ENCODE data around the gene PFN1.
A peak's percentile ranks its signal among the peaks of the same experiment; 100 is the strongest.

Gene PFN1

DNA sequence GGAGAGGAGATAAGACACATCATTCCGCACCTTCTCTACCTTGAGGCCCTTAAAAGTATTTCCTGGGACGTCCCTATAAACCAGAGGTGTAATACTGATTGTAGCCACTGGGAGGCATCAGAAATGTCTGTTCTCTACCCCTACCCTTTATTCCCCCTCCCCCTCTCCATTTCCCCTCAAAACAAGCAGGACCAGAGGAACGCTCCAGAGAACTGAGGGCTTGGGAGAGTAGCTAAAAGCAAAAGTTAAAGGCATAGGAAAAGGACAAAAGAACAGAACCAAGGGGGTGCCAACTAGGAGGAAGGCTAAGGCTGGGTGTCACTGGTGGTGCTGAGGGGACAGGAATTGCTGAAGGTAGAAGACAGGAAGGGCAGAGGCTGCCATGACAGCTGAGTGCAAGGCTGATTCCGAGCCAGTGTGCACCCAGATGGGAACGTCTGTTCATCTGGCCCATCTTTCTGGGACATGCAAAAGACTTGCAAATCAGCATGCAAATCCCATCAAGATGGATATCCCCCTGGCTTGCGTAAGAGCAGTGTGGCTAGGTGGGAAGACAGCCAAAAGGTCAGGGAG lies 32.4 kb upstream of the PFN1 start:
- H3K4me2 ChIP-seq (ENCODE audit: low read length, poor library complexity, severe bottlenecking), result no peak overlapping the region
- H3K14ac ChIP-seq (ENCODE audit: low read length in 2 of 2), result no peak overlapping the region
- H2BK5ac ChIP-seq (ENCODE audit: low read depth, low read length, poor library complexity, severe bottlenecking), result no peak overlapping the region
- 47% methylated on average over 5 of the region's 6 CpGs for WGBS
- H3K4ac ChIP-seq (ENCODE audit: low read depth in 1 of 2, low read length in 2 of 2), result no peak overlapping the region
- H3K9me3 ChIP-seq (ENCODE audit: control insufficient read depth, low read length), result no peaks in the 10 kb centered on the region
- H3K9ac ChIP-seq (ENCODE audit: low read length), result no peak overlapping the region
- no peak overlapping the region for H3K23ac ChIP-seq (ENCODE audit: low read length in 2 of 2)
- no peak overlapping the region for H2BK120ac ChIP-seq (ENCODE audit: low read depth, low read length)
- peaks cover 51 to 74% of the 10 kb centered on the region in 2 experiments for H3K36me3 ChIP-seq (ENCODE audit: control insufficient read depth in 1 of 2, insufficient read depth in 2 of 2, low read depth in 1 of 2, low read length in 2 of 2)
- H3K4me1 ChIP-seq (ENCODE audit: control insufficient read depth, insufficient read depth, low read depth, low read length), result no peaks in the 10 kb centered on the region
- peak; percentile 64 for DNase-seq
- no peak overlapping the region for H2BK15ac ChIP-seq (ENCODE audit: low read depth, poor library complexity, severe bottlenecking)
- no peak overlapping the region for H3K4me3 ChIP-seq (ENCODE audit: insufficient read depth in 1 of 2, low read depth in 1 of 2, low read length in 2 of 2)
- peaks cover 6% of the 10 kb centered on the region for H3K79me1 ChIP-seq (replicated peaks; ENCODE audit: low read length, poor library complexity, severe bottlenecking)
- H2AK5ac ChIP-seq (ENCODE audit: low read length, severe bottlenecking), result no peak overlapping the region
- no peak overlapping the region for H4K8ac ChIP-seq (ENCODE audit: low read length)
- H3K18ac ChIP-seq (ENCODE audit: low read depth in 1 of 2, low read length in 2 of 2), result peak overlapping the region in 1 of 2 experiments; percentile 1
- H3K27ac ChIP-seq (ENCODE audit: low read length, poor library complexity, severe bottlenecking), result no peak overlapping the region
- no peaks in the 10 kb centered on the region for H3K27me3 ChIP-seq (ENCODE audit: control insufficient read depth in 1 of 2, insufficient read depth in 1 of 2, low read length in 2 of 2)
- no peak overlapping the region for H2AFZ ChIP-seq (ENCODE audit: low read depth, low read length)
- H4K91ac ChIP-seq (ENCODE audit: low read length), result no peak overlapping the region
- H2BK12ac ChIP-seq (ENCODE audit: low read length in 2 of 2), result no peak overlapping the region

GRCh38 chr17:4978726-4979125 lies 30.4 kb upstream of the PFN1 start:
- H3K4me2 ChIP-seq (ENCODE audit: low read length, poor library complexity, severe bottlenecking), result no peak overlapping the region
- H3K27ac ChIP-seq (ENCODE audit: low read length, poor library complexity, severe bottlenecking), result no peak overlapping the region
- H4K91ac ChIP-seq (ENCODE audit: low read length), result no peak overlapping the region
- no peak overlapping the region for H2BK5ac ChIP-seq (ENCODE audit: low read depth, low read length, poor library complexity, severe bottlenecking)
- H3K79me1 ChIP-seq (replicated peaks; ENCODE audit: low read length, poor library complexity, severe bottlenecking), result peaks cover 9% of the 10 kb centered on the region
- H3K27me3 ChIP-seq (ENCODE audit: control insufficient read depth in 1 of 2, insufficient read depth in 1 of 2, low read length in 2 of 2), result no peaks in the 10 kb centered on the region
- H2BK12ac ChIP-seq (ENCODE audit: low read length in 2 of 2), result no peak overlapping the region
- H3K4ac ChIP-seq (ENCODE audit: low read depth in 1 of 2, low read length in 2 of 2), result no peak overlapping the region
- H3K9me3 ChIP-seq (ENCODE audit: control insufficient read depth, low read length), result no peaks in the 10 kb centered on the region
- no peak overlapping the region for H2BK120ac ChIP-seq (ENCODE audit: low read depth, low read length)
- no peak for DNase-seq
- no peak overlapping the region for H3K4me3 ChIP-seq (ENCODE audit: insufficient read depth in 1 of 2, low read depth in 1 of 2, low read length in 2 of 2)
- H3K18ac ChIP-seq (ENCODE audit: low read depth in 1 of 2, low read length in 2 of 2), result no peak overlapping the region
- no peak overlapping the region for H4K8ac ChIP-seq (ENCODE audit: low read length)
- no peak overlapping the region for H3K9ac ChIP-seq (ENCODE audit: low read length)
- no peak overlapping the region for H2BK15ac ChIP-seq (ENCODE audit: low read depth, poor library complexity, severe bottlenecking)
- H2AFZ ChIP-seq (ENCODE audit: low read depth, low read length), result no peak overlapping the region
- H2AK5ac ChIP-seq (ENCODE audit: low read length, severe bottlenecking), result no peak overlapping the region
- no peak overlapping the region for H3K14ac ChIP-seq (ENCODE audit: low read length in 2 of 2)
- no peak overlapping the region for H3K23ac ChIP-seq (ENCODE audit: low read length in 2 of 2)
- no peaks in the 10 kb centered on the region for H3K4me1 ChIP-seq (ENCODE audit: control insufficient read depth, insufficient read depth, low read depth, low read length)
- peaks cover 58 to 87% of the 10 kb centered on the region in 2 experiments for H3K36me3 ChIP-seq (ENCODE audit: control insufficient read depth in 1 of 2, insufficient read depth in 2 of 2, low read depth in 1 of 2, low read length in 2 of 2)

DNA sequence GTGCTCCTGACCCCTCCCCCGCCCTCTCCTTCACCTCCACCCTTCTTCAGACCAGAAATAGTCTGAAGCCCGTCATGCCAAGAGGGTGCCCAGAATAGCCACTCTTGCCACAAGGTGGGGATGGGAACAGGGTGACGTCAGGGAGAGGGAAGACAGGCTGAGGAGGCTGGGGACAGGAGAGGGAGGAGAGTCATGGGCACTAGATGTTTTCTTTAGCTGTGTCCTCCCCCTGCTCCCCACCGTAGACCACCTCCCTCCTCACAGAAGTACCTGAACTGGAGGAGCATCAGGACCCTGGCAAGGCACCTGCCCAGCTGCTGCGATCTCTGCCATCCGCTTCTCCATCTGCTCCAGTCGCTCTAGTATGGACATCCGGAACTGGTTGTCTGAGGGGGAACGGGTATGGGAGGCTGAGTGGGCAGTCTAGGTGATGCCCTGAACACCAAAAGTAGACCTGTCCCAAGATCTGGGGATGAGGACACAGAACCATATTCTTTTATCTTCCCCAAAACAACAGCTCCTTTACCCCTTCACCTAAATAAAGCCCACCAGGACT lies 25.9 kb upstream of the PFN1 start:
- no peak for DNase-seq
- H3K36me3 ChIP-seq (ENCODE audit: control insufficient read depth in 1 of 2, insufficient read depth in 2 of 2, low read depth in 1 of 2, low read length in 2 of 2), result peaks cover 58 to 91% of the 10 kb centered on the region in 2 experiments
- no peak overlapping the region for H4K8ac ChIP-seq (ENCODE audit: low read length)
- H2BK15ac ChIP-seq (ENCODE audit: low read depth, poor library complexity, severe bottlenecking), result no peak overlapping the region
- H3K9ac ChIP-seq (ENCODE audit: low read length), result no peak overlapping the region
- H3K14ac ChIP-seq (ENCODE audit: low read length in 2 of 2), result no peak overlapping the region
- no peak overlapping the region for H3K23ac ChIP-seq (ENCODE audit: low read length in 2 of 2)
- no peak overlapping the region for H2BK5ac ChIP-seq (ENCODE audit: low read depth, low read length, poor library complexity, severe bottlenecking)
- no peak overlapping the region for H2BK12ac ChIP-seq (ENCODE audit: low read length in 2 of 2)
- H3K18ac ChIP-seq (ENCODE audit: low read depth in 1 of 2, low read length in 2 of 2), result no peak overlapping the region
- H3K79me1 ChIP-seq (replicated peaks; ENCODE audit: low read length, poor library complexity, severe bottlenecking), result peaks cover 22% of the 10 kb centered on the region
- no peak overlapping the region for H2AFZ ChIP-seq (ENCODE audit: low read depth, low read length)
- WGBS, result 97% methylated on average over 6 of the region's 9 CpGs
- no peak overlapping the region for H3K27ac ChIP-seq (ENCODE audit: low read length, poor library complexity, severe bottlenecking)
- H2BK120ac ChIP-seq (ENCODE audit: low read depth, low read length), result no peak overlapping the region
- no peak overlapping the region for H3K4me3 ChIP-seq (ENCODE audit: insufficient read depth in 1 of 2, low read depth in 1 of 2, low read length in 2 of 2)
- H2AK5ac ChIP-seq (ENCODE audit: low read length, severe bottlenecking), result no peak overlapping the region
- H4K91ac ChIP-seq (ENCODE audit: low read length), result no peak overlapping the region
- peaks cover 15% of the 10 kb centered on the region for H3K4me1 ChIP-seq (ENCODE audit: control insufficient read depth, insufficient read depth, low read depth, low read length)
- no peaks in the 10 kb centered on the region for H3K9me3 ChIP-seq (ENCODE audit: control insufficient read depth, low read length)
- H3K4ac ChIP-seq (ENCODE audit: low read depth in 1 of 2, low read length in 2 of 2), result no peak overlapping the region
- no peaks in the 10 kb centered on the region for H3K27me3 ChIP-seq (ENCODE audit: control insufficient read depth in 1 of 2, insufficient read depth in 1 of 2, low read length in 2 of 2)
- H3K4me2 ChIP-seq (ENCODE audit: low read length, poor library complexity, severe bottlenecking), result no peak overlapping the region

GRCh38 chr17:4973256-4974114 lies 25.2 kb upstream of the PFN1 start:
- no peak overlapping the region for H4K8ac ChIP-seq (ENCODE audit: low read length)
- no peak overlapping the region for H2BK120ac ChIP-seq (ENCODE audit: low read depth, low read length)
- no peak overlapping the region for H3K4me2 ChIP-seq (ENCODE audit: low read length, poor library complexity, severe bottlenecking)
- H2AFZ ChIP-seq (ENCODE audit: low read depth, low read length), result no peak overlapping the region
- H2BK12ac ChIP-seq (ENCODE audit: low read length in 2 of 2), result no peak overlapping the region
- peak overlapping the region; percentile 36 for H4K91ac ChIP-seq (ENCODE audit: low read length)
- H3K23ac ChIP-seq (ENCODE audit: low read length in 2 of 2), result no peak overlapping the region
- no peaks in the 10 kb centered on the region for H3K27me3 ChIP-seq (ENCODE audit: control insufficient read depth in 1 of 2, insufficient read depth in 1 of 2, low read length in 2 of 2)
- H2AK5ac ChIP-seq (ENCODE audit: low read length, severe bottlenecking), result no peak overlapping the region
- DNase-seq, result no peak
- peaks cover 55 to 85% of the 10 kb centered on the region in 2 experiments for H3K36me3 ChIP-seq (ENCODE audit: control insufficient read depth in 1 of 2, insufficient read depth in 2 of 2, low read depth in 1 of 2, low read length in 2 of 2)
- H2BK5ac ChIP-seq (ENCODE audit: low read depth, low read length, poor library complexity, severe bottlenecking), result no peak overlapping the region
- H2BK15ac ChIP-seq (ENCODE audit: low read depth, poor library complexity, severe bottlenecking), result no peak overlapping the region
- H3K79me1 ChIP-seq (replicated peaks; ENCODE audit: low read length, poor library complexity, severe bottlenecking), result peaks cover 22% of the 10 kb centered on the region
- no peaks in the 10 kb centered on the region for H3K9me3 ChIP-seq (ENCODE audit: control insufficient read depth, low read length)
- no peak overlapping the region for H3K9ac ChIP-seq (ENCODE audit: low read length)
- H3K4me1 ChIP-seq (ENCODE audit: control insufficient read depth, insufficient read depth, low read depth, low read length), result peaks cover 21% of the 10 kb centered on the region
- 95% methylated on average over 9 of the region's 10 CpGs for WGBS
- H3K18ac ChIP-seq (ENCODE audit: low read depth in 1 of 2, low read length in 2 of 2), result no peak overlapping the region
- H3K4ac ChIP-seq (ENCODE audit: low read depth in 1 of 2, low read length in 2 of 2), result no peak overlapping the region
- no peak overlapping the region for H3K4me3 ChIP-seq (ENCODE audit: insufficient read depth in 1 of 2, low read depth in 1 of 2, low read length in 2 of 2)
- no peak overlapping the region for H3K27ac ChIP-seq (ENCODE audit: low read length, poor library complexity, severe bottlenecking)
- H3K14ac ChIP-seq (ENCODE audit: low read length in 2 of 2), result no peak overlapping the region

All from mesenchymal stem cell (in vitro differentiated cells and primary cell).